Frontal cortex (tissue), 4 donors: ENCODE measurements around the gene CAPN9. TPM values are rescaled to one million over a fixed set of nuclear protein-coding genes. Genes with fewer than 3 reads are reported as not detected.

Source experiments
- DNase-seq, 2 donors: peaks; one replicate each; pipeline ENCODE4 v3.0.0; 2012; ENCODE audit warnings: low spot score in 2 of 2
- FAIRE-seq: peaks from 2 replicates; lab custom pipeline; 2012; peaks lifted over from hg19 to GRCh38; lab: Jason Lieb, UNC
- total RNA-seq: library from RNA; depleted of rRNA; stranded (reverse); fragments of >200 nt; gene quantifications from one replicate; pipeline ENCODE4 v1.2.3, GENCODE V29; 2014
- donor health status: control.
- donor health status: control.
- donor health status: control.

CAPN9 gene
- total RNA-seq, 1 donor from 2014 or later, result under 0.01 TPM

- no peak for DNase-seq
- no peak for FAIRE-seq
These were observed 67.9 kb downstream of the CAPN9 start for GRCh38 chr1:230814949-230815692.

- FAIRE-seq, result no peak
- DNase-seq, result no peak
These were observed 68.8 kb downstream of the CAPN9 start for GRCh38 chr1:230816018-230816417.

GRCh38 chr1:230818367-230818766 is 71.2 kb downstream of the CAPN9 start:
- no peak for DNase-seq
- no peak for FAIRE-seq

- FAIRE-seq, result no peak
These were observed 71.7 kb downstream of the CAPN9 start for GRCh38 chr1:230818901-230819300.

GRCh38 chr1:230819976-230820375 is 72.8 kb downstream of the CAPN9 start:
- FAIRE-seq (no peak), DNase-seq (no peak)

More at GRCh38 chr1:230818901-230819300, 71.7 kb downstream of the CAPN9 start:
- DNase-seq, result no peak

GRCh38 chr1:230820568-230820967 is 73.4 kb downstream of the CAPN9 start:
- FAIRE-seq (no peak), DNase-seq (no peak)

GRCh38 chr1:230821346-230821745 is 74.2 kb downstream of the CAPN9 start:
- FAIRE-seq (no peak), DNase-seq (no peak)

GRCh38 chr1:230822092-230822581 is 74.9 kb downstream of the CAPN9 start:
- DNase-seq, result no peak
- no peak for FAIRE-seq

GRCh38 chr1:230823426-230823825 is 76.2 kb downstream of the CAPN9 start:
- FAIRE-seq (no peak), DNase-seq (no peak)

GRCh38 chr1:230823931-230824381 is 76.8 kb downstream of the CAPN9 start:
- DNase-seq (no peak), FAIRE-seq (no peak)

- FAIRE-seq (no peak), DNase-seq (no peak)
These were observed 77.3 kb downstream of the CAPN9 start for GRCh38 chr1:230824551-230824918.

- no peak for DNase-seq
- FAIRE-seq, result no peak
These were observed 77.9 kb downstream of the CAPN9 start for GRCh38 chr1:230824919-230825721.

GRCh38 chr1:230825761-230826160 is 78.6 kb downstream of the CAPN9 start:
- FAIRE-seq (no peak), DNase-seq (no peak)

- FAIRE-seq (no peak), DNase-seq (no peak)
These were observed 79.1 kb downstream of the CAPN9 start for GRCh38 chr1:230826166-230826875.

- DNase-seq, result no peak
These were observed 80.0 kb downstream of the CAPN9 start for GRCh38 chr1:230827081-230827681.

GRCh38 chr1:230827801-230828200 is 80.6 kb downstream of the CAPN9 start:
- no peak for FAIRE-seq
- no peak for DNase-seq

More at GRCh38 chr1:230827081-230827681, 80.0 kb downstream of the CAPN9 start:
- no peak for FAIRE-seq

- no peak for FAIRE-seq
- no peak for DNase-seq
These were observed 81.2 kb downstream of the CAPN9 start for GRCh38 chr1:230828421-230828820.

- DNase-seq, result no peak
- FAIRE-seq, result no peak
These were observed 84.6 kb downstream of the CAPN9 start for GRCh38 chr1:230831771-230832170.

- DNase-seq (no peak), FAIRE-seq (no peak)
These were observed 85.3 kb downstream of the CAPN9 start for GRCh38 chr1:230832476-230832875.

GRCh38 chr1:230833511-230833910 is 86.3 kb downstream of the CAPN9 start:
- DNase-seq (no peak), FAIRE-seq (no peak)
